Measurements from ENCODE around the gene ARHGAP40.

- TF ChIP-seq CTCF (IDR thresholded peaks at IDR 0.05) (no peak), POLR2A (IDR thresholded peaks at IDR 0.05) (no peak)
Measured at GRCh38 chr20:38608188-38608587, 6.6 kb downstream of the ARHGAP40 start.

Measured in thyroid gland (tissue), 4 donors.